GM21529 (cell line): Measurements from ENCODE around the gene PKD2L2.
"Not testable (repeated sequence)": the region's sequence is repeated elsewhere in the genome, so short reads cannot be mapped to it uniquely, and the experiment has no call there.

Source experiments
- ATAC-seq: cut with Tn5 transposase; IDR thresholded peaks from one replicate; pipeline ENCODE4 v1.9.1; 2021; ENCODE audit not compliant: unreplicated experiment

PKD2L2 gene

DNA sequence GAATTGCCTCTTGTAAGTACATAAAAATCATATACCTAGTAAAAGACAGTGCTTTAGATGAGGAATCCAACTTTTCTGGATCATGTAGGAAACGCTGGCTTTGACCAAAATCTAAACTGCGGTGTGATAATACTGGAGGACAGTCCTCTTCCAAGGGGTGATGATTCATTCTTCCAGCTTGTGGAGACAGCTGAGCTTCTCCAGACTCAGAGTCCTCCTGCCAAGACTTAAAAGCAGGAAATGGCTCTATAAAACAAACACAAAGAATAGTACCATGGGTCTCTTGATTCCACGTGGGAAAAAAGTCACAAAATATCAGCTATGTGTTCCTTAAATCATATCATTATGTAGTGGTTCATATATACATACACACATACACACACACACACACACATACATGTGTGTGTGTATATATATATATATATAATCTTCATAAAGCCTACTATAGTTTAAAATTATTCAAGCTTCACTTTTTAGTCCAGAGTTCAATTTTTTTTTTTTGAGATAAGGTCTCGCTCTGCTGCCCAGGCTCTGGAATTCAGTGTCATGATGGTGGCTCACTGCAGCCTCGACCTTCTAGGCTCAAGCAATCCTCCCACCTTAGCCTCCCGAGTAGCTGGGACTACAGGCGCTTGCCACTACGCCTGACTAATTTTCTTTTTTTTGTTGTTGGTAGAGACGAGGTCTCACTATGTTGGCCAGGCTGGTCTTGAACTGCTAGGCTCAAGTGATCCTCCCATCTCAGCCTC lies 65.0 kb downstream of the PKD2L2 start:
- ATAC-seq: no peak

DNA sequence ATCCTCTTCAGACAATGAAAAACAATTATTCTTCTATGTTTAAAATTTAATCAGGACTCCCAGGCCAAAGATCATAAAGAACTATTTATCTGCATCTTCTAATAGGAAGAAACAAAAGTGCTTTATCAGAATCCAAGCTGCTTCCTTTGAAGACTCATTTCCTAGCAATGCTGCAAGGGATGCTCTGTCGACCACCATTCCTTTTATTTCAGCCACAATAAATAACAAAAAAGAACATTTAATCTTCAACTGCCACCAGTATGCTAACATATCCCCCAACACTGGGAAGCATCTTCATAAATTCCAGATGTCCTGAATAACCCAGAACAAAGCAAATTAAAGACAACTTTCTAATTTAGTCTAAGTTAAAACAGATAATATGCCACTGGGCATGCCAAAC lies 68.7 kb downstream of the PKD2L2 start:
- no peak for ATAC-seq

DNA sequence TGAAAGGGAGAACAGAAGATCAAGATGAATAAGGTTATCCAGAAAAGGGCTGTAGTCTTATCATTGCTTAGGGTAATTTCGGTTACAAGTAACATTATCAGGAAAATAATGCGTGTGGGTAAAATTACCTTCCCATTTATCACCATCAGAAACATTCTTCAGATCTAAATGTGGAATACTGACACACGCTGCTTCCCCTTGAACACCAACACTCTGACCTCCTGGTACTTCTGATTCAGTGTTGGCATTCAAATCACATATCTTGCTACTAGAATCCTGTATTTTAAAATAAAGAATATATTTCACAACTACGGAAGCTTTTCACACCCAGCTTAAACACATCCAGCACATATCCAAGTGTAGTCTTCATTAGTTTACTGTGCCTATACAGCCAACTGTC lies 70.2 kb downstream of the PKD2L2 start:
- ATAC-seq: no peak

DNA sequence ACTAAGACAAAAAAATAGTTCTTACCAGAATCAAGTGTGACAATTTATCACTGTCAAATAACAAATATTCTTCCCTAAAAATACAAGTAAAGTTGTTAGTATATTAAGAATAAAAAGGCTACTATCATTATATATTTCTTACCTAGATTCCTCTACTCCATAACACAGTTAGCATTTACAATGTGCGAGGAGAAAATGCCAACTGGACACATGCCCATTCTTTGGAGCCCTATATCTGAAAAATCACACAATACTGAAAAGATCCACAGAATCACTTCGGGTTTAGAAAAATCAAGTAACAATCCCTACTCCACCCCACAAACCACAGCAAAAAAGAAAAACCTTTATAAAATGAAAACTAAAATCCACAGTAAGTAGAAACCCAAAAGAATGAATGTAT lies 70.9 kb downstream of the PKD2L2 start:
- ATAC-seq: no peak

DNA sequence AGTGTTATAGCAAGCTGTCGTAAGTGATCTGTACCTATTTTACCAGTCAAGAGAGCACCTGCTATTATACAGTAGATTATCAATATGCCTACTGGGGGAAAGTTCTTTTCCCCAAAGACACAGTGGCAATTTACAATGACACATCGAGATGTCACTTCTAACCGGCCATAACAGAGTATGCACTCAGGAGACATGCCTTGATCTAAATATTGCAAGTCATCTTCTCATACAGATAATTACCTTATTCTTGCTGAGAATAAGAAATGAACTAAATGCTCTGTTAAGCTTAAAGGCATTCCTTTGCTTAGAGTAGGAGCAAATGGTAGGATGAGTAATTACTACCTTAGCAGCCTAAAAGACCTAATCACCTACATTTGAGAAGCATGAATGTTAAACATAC lies 71.6 kb downstream of the PKD2L2 start:
- ATAC-seq: no peak

DNA sequence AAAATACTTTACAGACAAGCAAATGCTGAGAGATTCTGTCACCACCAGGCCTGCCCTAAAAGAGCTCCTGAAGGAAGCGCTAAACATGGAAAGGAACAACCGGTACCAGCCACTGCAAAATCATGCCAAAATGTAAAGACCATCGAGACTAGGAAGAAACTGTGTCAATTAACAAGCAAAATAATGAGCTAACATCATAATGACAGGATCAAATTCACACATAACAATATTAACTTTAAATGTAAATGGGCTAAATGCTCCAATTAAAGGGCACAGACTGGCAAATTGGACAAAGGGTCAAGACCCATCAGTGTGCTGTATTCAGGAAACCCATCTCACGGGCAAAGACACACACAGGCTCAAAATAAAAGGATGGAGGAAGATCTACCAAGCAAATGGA lies 81.1 kb downstream of the PKD2L2 start:
- ATAC-seq: not testable (repeated sequence)

DNA sequence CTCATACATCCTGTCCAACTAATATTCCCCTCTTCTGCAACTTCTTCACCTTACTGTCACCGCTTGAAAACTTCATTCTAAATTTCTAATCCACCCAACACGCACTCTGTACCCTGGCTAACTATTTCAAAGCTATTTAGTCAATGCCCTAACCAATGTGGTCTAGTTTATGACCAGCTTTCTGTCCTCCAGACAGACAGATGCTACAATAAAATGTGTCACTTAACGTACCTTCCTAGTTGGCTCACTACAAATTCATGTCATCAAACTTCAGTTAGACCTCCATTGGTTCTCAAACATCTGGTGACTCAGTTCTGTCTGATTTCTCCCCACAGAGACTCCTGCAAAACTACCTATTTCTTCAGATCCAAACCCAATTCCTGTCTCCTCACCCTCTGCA lies 86.0 kb downstream of the PKD2L2 start:
- ATAC-seq: no peak

DNA sequence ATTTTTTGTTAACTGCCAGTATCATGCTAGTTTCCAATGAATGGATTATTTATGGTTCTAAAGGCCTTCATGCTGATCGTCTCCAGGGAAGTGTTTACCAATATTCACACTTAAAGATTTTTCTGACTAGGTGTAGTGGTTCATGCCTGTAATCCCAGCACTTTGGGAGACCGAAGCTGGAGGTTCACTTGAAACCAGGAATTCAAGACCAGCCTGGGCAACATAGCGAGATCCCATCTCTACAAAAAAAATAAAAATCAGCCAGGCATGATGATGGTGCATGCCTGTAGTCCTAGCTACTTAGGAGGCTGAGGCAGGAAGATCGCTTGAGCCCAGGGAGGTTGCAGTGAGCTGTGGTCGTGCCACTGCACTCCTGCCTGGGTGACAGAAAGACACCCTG lies 100.2 kb downstream of the PKD2L2 start:
- no peak for ATAC-seq
